ENCODE data around the gene CLEC20A. TPM values are rescaled to one million over a fixed set of nuclear protein-coding genes. Genes with fewer than 3 reads are reported as not detected.

The CLEC20A gene
- total and polyA plus RNA-seq, 11 donors = 0.23 TPM; not detected in 10

GRCh38 chr1:178527117-178527516 lies 30.4 kb upstream of the CLEC20A start:
- TF ChIP-seq CTCF (IDR thresholded peaks at IDR 0.05) (no peak), POLR2A (IDR thresholded peaks at IDR 0.05) (no peak)
- Histone ChIP-seq H3K4me1 (peaks cover 0 to 5% (median 1%) of the 10 kb centered on the region in 12 donors), H3K4me3 (no peak overlapping the region), H3K36me3 (no peaks in the 10 kb centered on the region), H3K27ac (no peak overlapping the region), H3K9me3 (peaks cover 0 to 8% (median 0%) of the 10 kb centered on the region in 12 donors), H3K27me3 (no peaks in the 10 kb centered on the region)
- WGBS, 4 donors = 89 to 95% (median 92%) methylated on average over 4 of the region's 4 CpGs
- ATAC-seq (no peak), DNase-seq (no peak)
- intact Hi-C loops (cut with DNase I) = no loop called here

- ATAC-seq = no peak
- H3K9me3 ChIP-seq = peaks cover 0 to 8% (median 0%) of the 10 kb centered on the region in 12 donors
- no peaks in the 10 kb centered on the region for H3K27me3 ChIP-seq
- DNase-seq = peak in 1 of 5 donors; percentile 10
- no peak overlapping the region for H3K27ac ChIP-seq
- H3K36me3 ChIP-seq = no peaks in the 10 kb centered on the region
- H3K4me3 ChIP-seq = no peak overlapping the region
- 79 to 97% (median 93%) methylated on average over 4 of the region's 4 CpGs for WGBS, 4 donors
- intact Hi-C loops (cut with DNase I) = no loop called here
- TF ChIP-seq CTCF (IDR thresholded peaks at IDR 0.05) (no peak), POLR2A (IDR thresholded peaks at IDR 0.05) (no peak)
- no peaks in the 10 kb centered on the region for H3K4me1 ChIP-seq
Measured at GRCh38 chr1:178521241-178521640, 24.5 kb upstream of the CLEC20A start.

- intact Hi-C loops (cut with DNase I) = no loop called here
- WGBS, 4 donors = 95 to 97% (median 96%) methylated on average over 10 to 11 of the region's 11 CpGs
- DNase-seq (peak in 1 of 5 donors; percentile 37), ATAC-seq (no peak)
- Histone ChIP-seq H3K27ac (no peak overlapping the region), H3K27me3 (no peaks in the 10 kb centered on the region), H3K4me1 (no peaks in the 10 kb centered on the region), H3K9me3 (peaks cover 0 to 8% (median 0%) of the 10 kb centered on the region in 12 donors), H3K36me3 (no peaks in the 10 kb centered on the region), H3K4me3 (no peak overlapping the region)
- TF ChIP-seq CTCF (IDR thresholded peaks at IDR 0.05) (no peak), POLR2A (IDR thresholded peaks at IDR 0.05) (no peak)
Measured at GRCh38 chr1:178520803-178521202, 24.0 kb upstream of the CLEC20A start.

GRCh38 chr1:178518894-178519293 lies 22.1 kb upstream of the CLEC20A start:
- no peak for TF ChIP-seq POLR2A (IDR thresholded peaks at IDR 0.05)
- no peak for TF ChIP-seq CTCF (IDR thresholded peaks at IDR 0.05)
- Histone ChIP-seq H3K9me3 (no peaks in the 10 kb centered on the region), H3K36me3 (no peaks in the 10 kb centered on the region), H3K4me1 (peaks cover 0 to 3% (median 0%) of the 10 kb centered on the region in 12 donors), H3K4me3 (no peak overlapping the region), H3K27me3 (no peaks in the 10 kb centered on the region), H3K27ac (no peak overlapping the region)
- ATAC-seq (no peak), DNase-seq (peak in 1 of 5 donors; percentile 3)
- intact Hi-C loops (cut with DNase I) = no loop called here
- 82 to 88% (median 84%) methylated on average over 4 of the region's 4 CpGs for WGBS, 4 donors
